ENCODE results near the gene NME2.
A peak's percentile ranks its signal among the peaks of the same experiment; 100 is the strongest.
"Not testable (repeated sequence)": the region's sequence is repeated elsewhere in the genome, so short reads cannot be mapped to it uniquely, and the experiment has no call there.

Gene NME2

DNA sequence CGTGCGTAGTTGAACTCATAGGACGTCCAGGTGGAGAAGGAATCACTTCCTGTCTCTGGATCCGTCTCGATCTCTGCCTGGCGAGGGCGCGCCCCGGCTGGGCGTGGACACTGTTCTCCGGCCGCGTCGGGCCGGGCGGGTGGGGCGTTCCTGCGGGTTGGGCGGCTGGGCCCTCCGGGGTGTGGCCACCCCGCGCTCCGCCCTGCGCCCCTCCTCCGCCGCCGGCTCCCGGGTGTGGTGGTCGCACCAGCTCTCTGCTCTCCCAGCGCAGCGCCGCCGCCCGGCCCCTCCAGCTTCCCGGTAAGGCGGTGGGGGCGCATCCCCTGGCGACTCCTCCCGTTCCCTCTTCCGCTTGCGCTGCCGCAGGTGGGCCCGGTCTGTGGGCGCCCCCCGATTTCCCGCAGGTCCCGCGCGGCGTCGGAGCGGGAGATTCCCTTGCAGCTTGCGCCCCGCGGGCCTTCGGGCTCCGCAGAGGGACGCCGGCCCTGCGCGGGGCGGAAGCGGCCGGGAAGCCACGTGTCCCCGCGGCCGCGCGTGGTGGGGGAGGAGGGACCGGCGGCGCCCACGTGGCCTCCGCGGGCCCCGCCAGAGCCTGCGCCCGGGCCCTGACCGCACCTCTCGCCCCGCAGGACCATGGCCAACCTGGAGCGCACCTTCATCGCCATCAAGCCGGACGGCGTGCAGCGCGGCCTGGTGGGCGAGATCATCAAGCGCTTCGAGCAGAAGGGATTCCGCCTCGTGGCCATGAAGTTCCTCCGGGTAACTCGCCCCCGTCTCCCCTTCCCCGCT is at the start of gene NME2:
Gene NME2, plus strand, starts transcription at position 214 of the 789 bp plus-strand sequence. Its CDS starts 420 bp downstream, at position 634.
- DNase-seq (ENCODE audit: low read depth): peak; percentile 95
- Histone ChIP-seq H3K9ac (ENCODE audit: low read length) (peak within 1 kb of the TSS; percentile 95), H3K4me3 (ENCODE audit: low read length) (peak within 1 kb of the TSS; percentile 94), H3K36me3 (ENCODE audit: control insufficient read depth, insufficient read depth, low read length, severe bottlenecking) (peaks cover 55% of the 10 kb centered on the region), H3K9me3 (ENCODE audit: control insufficient read depth, low read length) (no peaks in the 10 kb centered on the region), H3K4me1 (ENCODE audit: control insufficient read depth, insufficient read depth, low read length) (peaks cover 16% of the 10 kb centered on the region), H3K27me3 (replicated peaks; ENCODE audit: control insufficient read depth, insufficient read depth, low read length) (no peaks in the 10 kb centered on the region)

- H3K9me3 ChIP-seq (ENCODE audit: control insufficient read depth, low read length): no peaks in the 10 kb centered on the region
- H3K4me3 ChIP-seq (ENCODE audit: low read length): peak overlapping the region; percentile 100
- peak overlapping the region; percentile 97 for H3K9ac ChIP-seq (ENCODE audit: low read length)
- no peaks in the 10 kb centered on the region for H3K36me3 ChIP-seq (ENCODE audit: control insufficient read depth, insufficient read depth, low read length, severe bottlenecking)
- peaks cover 41% of the 10 kb centered on the region for H3K4me1 ChIP-seq (ENCODE audit: control insufficient read depth, insufficient read depth, low read length)
- DNase-seq (ENCODE audit: low read depth): no peak
- no peaks in the 10 kb centered on the region for H3K27me3 ChIP-seq (replicated peaks; ENCODE audit: control insufficient read depth, insufficient read depth, low read length)
These were observed 47.6 kb upstream of the NME2 start for GRCh38 chr17:51118330-51119195.

- peak overlapping the region; percentile 100 for H3K4me3 ChIP-seq (ENCODE audit: low read length)
- H3K27me3 ChIP-seq (replicated peaks; ENCODE audit: control insufficient read depth, insufficient read depth, low read length): no peaks in the 10 kb centered on the region
- DNase-seq (ENCODE audit: low read depth): peak; percentile 78
- H3K4me1 ChIP-seq (ENCODE audit: control insufficient read depth, insufficient read depth, low read length): peaks cover 41% of the 10 kb centered on the region
- H3K36me3 ChIP-seq (ENCODE audit: control insufficient read depth, insufficient read depth, low read length, severe bottlenecking): no peaks in the 10 kb centered on the region
- peak overlapping the region; percentile 97 for H3K9ac ChIP-seq (ENCODE audit: low read length)
- no peaks in the 10 kb centered on the region for H3K9me3 ChIP-seq (ENCODE audit: control insufficient read depth, low read length)
These were observed 46.5 kb upstream of the NME2 start for GRCh38 chr17:51119415-51120356.

DNA sequence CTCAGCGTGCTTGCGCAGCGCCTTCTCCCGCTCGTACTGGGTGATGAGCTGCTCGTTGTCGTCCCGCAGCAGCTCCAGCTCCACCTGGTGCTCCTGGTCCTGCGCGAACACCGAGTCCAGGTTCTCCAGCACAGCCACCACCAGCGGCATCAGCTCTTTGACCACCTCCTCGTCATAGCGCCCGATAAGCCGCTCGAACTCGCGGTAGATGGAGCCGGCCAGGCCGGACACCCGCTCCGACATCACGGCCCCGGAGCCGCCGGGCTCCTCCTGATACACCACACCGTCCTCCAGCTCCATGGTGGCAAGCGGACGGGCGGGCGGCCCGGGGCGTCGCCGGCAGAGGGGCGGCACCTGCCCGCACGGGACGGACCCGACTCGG is 45.9 kb upstream of the NME2 start:
- no peaks in the 10 kb centered on the region for H3K36me3 ChIP-seq (ENCODE audit: control insufficient read depth, insufficient read depth, low read length, severe bottlenecking)
- peaks cover 41% of the 10 kb centered on the region for H3K4me1 ChIP-seq (ENCODE audit: control insufficient read depth, insufficient read depth, low read length)
- peak overlapping the region; percentile 97 for H3K9ac ChIP-seq (ENCODE audit: low read length)
- H3K4me3 ChIP-seq (ENCODE audit: low read length): peak overlapping the region; percentile 100
- no peak for DNase-seq (ENCODE audit: low read depth)
- H3K27me3 ChIP-seq (replicated peaks; ENCODE audit: control insufficient read depth, insufficient read depth, low read length): no peaks in the 10 kb centered on the region
- H3K9me3 ChIP-seq (ENCODE audit: control insufficient read depth, low read length): no peaks in the 10 kb centered on the region

GRCh38 chr17:51120739-51121619 is 45.2 kb upstream of the NME2 start, which contains the start of gene SPAG9:
TSS of gene SPAG9 (minus strand) at chr17:51120868. CDS start at chr17:51120656, 212 bp downstream.
- peak within 1 kb of the TSS; percentile 100 for H3K4me3 ChIP-seq (ENCODE audit: low read length)
- H3K4me1 ChIP-seq (ENCODE audit: control insufficient read depth, insufficient read depth, low read length): peaks cover 41% of the 10 kb centered on the region
- no peaks in the 10 kb centered on the region for H3K36me3 ChIP-seq (ENCODE audit: control insufficient read depth, insufficient read depth, low read length, severe bottlenecking)
- peak within 1 kb of the TSS; percentile 97 for H3K9ac ChIP-seq (ENCODE audit: low read length)
- no peaks in the 10 kb centered on the region for H3K27me3 ChIP-seq (replicated peaks; ENCODE audit: control insufficient read depth, insufficient read depth, low read length)
- no peaks in the 10 kb centered on the region for H3K9me3 ChIP-seq (ENCODE audit: control insufficient read depth, low read length)
- DNase-seq (ENCODE audit: low read depth): peak; percentile 99

GRCh38 chr17:51121620-51122472 is 44.4 kb upstream of the NME2 start:
- Histone ChIP-seq H3K36me3 (ENCODE audit: control insufficient read depth, insufficient read depth, low read length, severe bottlenecking) (no peaks in the 10 kb centered on the region), H3K9ac (ENCODE audit: low read length) (peak overlapping the region; percentile 96), H3K4me3 (ENCODE audit: low read length) (peak overlapping the region; percentile 87), H3K4me1 (ENCODE audit: control insufficient read depth, insufficient read depth, low read length) (peaks cover 36% of the 10 kb centered on the region), H3K27me3 (replicated peaks; ENCODE audit: control insufficient read depth, insufficient read depth, low read length) (no peaks in the 10 kb centered on the region), H3K9me3 (ENCODE audit: control insufficient read depth, low read length) (no peaks in the 10 kb centered on the region)
- DNase-seq (ENCODE audit: low read depth): peak; percentile 93

DNA sequence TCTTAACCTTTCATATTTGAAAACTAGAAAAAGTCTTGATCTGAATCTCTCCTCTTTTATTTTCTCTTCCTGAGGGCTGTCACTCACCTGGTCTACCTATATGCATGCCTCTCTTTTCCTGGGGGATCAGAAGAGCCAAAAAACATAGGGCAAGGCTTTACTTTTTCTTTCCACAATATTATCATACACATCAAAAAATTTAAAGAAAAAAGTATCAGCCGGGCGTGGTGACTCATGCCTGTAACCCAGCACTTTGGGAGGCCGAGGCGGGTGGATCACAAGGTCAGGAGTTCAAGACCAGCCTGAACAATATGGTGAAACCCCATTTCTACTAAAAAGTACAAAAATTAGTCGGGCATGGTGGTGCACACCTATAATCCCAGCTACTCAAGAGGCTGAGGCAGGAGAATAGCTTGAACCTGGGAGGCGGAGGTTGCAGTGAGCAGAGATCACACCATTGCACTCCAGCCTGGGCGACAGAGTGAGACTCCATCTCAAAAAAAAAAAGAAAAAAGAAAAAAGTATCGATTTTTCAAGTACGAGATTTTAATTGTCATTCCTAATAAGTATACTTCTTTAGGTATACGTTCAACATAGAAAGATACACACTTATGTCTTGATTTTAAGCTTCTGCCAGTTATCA is 43.6 kb upstream of the NME2 start:
- not testable (repeated sequence) for H3K36me3 ChIP-seq (ENCODE audit: control insufficient read depth, insufficient read depth, low read length, severe bottlenecking); H3K9me3 ChIP-seq (ENCODE audit: control insufficient read depth, low read length); DNase-seq (ENCODE audit: low read depth); H3K27me3 ChIP-seq (replicated peaks; ENCODE audit: control insufficient read depth, insufficient read depth, low read length); H3K9ac ChIP-seq (ENCODE audit: low read length)
- peak overlapping the region; percentile 87 for H3K4me3 ChIP-seq (ENCODE audit: low read length)
- H3K4me1 ChIP-seq (ENCODE audit: control insufficient read depth, insufficient read depth, low read length): peaks cover 32% of the 10 kb centered on the region

- H3K27me3 ChIP-seq (replicated peaks; ENCODE audit: control insufficient read depth, insufficient read depth, low read length): no peaks in the 10 kb centered on the region
- H3K9me3 ChIP-seq (ENCODE audit: control insufficient read depth, low read length): no peaks in the 10 kb centered on the region
- DNase-seq (ENCODE audit: low read depth): no peak
- H3K9ac ChIP-seq (ENCODE audit: low read length): no peak overlapping the region
- peaks cover 13% of the 10 kb centered on the region for H3K4me1 ChIP-seq (ENCODE audit: control insufficient read depth, insufficient read depth, low read length)
- no peak overlapping the region for H3K4me3 ChIP-seq (ENCODE audit: low read length)
- H3K36me3 ChIP-seq (ENCODE audit: control insufficient read depth, insufficient read depth, low read length, severe bottlenecking): no peaks in the 10 kb centered on the region
These were observed 41.3 kb upstream of the NME2 start for GRCh38 chr17:51124640-51125503.
